PC-3 (cell line): ENCODE measurements around the gene ERBB4. TPM values are rescaled to one million over a fixed set of nuclear protein-coding genes. Genes with fewer than 3 reads are reported as not detected.

ENCODE experiments used
- ATAC-seq: fragments of 200-7000 bp; cut with Tn5 transposase; 2 replicates; pipeline ENCODE4 v1.9.1; 2020; ENCODE audit warnings: mild to moderate bottlenecking, moderate library complexity
- BruUV-seq: library from RNA; stranded (reverse); fragments of 400-500 nt; replicated peaks from 2 replicates; lab custom pipeline; 2021; lab: Mats Ljungman, UMichigan
- CTCF ChIA-PET: fragments of 300-600 bp; sonication (Branson Sonifier 250); formaldehyde crosslinking; loops from one replicate; lab custom pipeline; 2022; ENCODE audit warnings: antibody characterized with exemption; lab: Charles Lee
- POLR2A ChIA-PET: fragments of 300-600 bp; sonication (Branson Sonifier 250); formaldehyde crosslinking; loops from one replicate; lab custom pipeline; 2022; ENCODE audit warnings: antibody characterized with exemption; ENCODE audit not compliant: unreplicated experiment; lab: Charles Lee
- DNase-seq: peaks from one replicate; pipeline ENCODE4 v3.0.0-alpha.2; 2015
- H2AFZ ChIP-seq: fragments of 300-600 bp; sonication (generic); 2 replicates; pipeline ENCODE4 v1.6.0; 2016; ENCODE audit warnings: antibody characterized with exemption, low read length
- H3F3A ChIP-seq: fragments of 300-600 bp; sonication (generic); one replicate; pipeline ENCODE4 v1.6.0; 2017; ENCODE audit warnings: antibody characterized with exemption, low read length, control low read depth, mild to moderate bottlenecking; ENCODE audit not compliant: unreplicated experiment
- H3K27ac ChIP-seq: fragments of 300-600 bp; sonication (generic); 2 replicates; pipeline ENCODE4 v1.5.1; 2016; ENCODE audit warnings: mild to moderate bottlenecking, low read length
- H3K27me3 ChIP-seq: fragments of 300-600 bp; sonication (generic); 2 replicates; pipeline ENCODE4 v1.6.1; 2016; ENCODE audit warnings: low read length, mixed read lengths
- H3K36me3 ChIP-seq: fragments of 300-600 bp; sonication (generic); 2 replicates; pipeline ENCODE4 v1.6.1; 2016; ENCODE audit warnings: low read depth, mixed run types, low read length, mixed read lengths
- H3K4me1 ChIP-seq: fragments of 300-600 bp; sonication (generic); 2 replicates; pipeline ENCODE4 v1.5.1; 2016; ENCODE audit warnings: low read length; ENCODE audit not compliant: insufficient read depth
- H3K4me2 ChIP-seq: fragments of 300-600 bp; sonication (generic); 2 replicates; pipeline ENCODE4 v1.6.0; 2016; ENCODE audit warnings: low read length
- H3K4me3 ChIP-seq: fragments of 300-600 bp; sonication (generic); 2 replicates; pipeline ENCODE4 v1.5.1; 2016; ENCODE audit warnings: mild to moderate bottlenecking, low read length, mixed read lengths
- H3K79me2 ChIP-seq: fragments of 300-600 bp; sonication (generic); 2 replicates; pipeline ENCODE4 v1.6.1; 2017; ENCODE audit warnings: low read length, mixed read lengths
- H3K9ac ChIP-seq: fragments of 300-600 bp; sonication (generic); 2 replicates; pipeline ENCODE4 v1.6.0; 2016; ENCODE audit warnings: mild to moderate bottlenecking, low read length
- H3K9me2 ChIP-seq: fragments of 300-600 bp; sonication (generic); replicated peaks from 2 replicates; pipeline ENCODE4 v1.6.1; 2016; ENCODE audit warnings: mixed run types, low read length, mixed read lengths
- H3K9me3 ChIP-seq: fragments of 300-600 bp; sonication (generic); 2 replicates; pipeline ENCODE4 v1.6.1; 2016; ENCODE audit warnings: low read length, mixed read lengths
- H4K20me1 ChIP-seq: fragments of 300-600 bp; sonication (generic); 2 replicates; pipeline ENCODE4 v1.6.1; 2016; ENCODE audit warnings: low read length, mixed read lengths
- EZH2 ChIP-seq: fragments of 300-600 bp; sonication (generic); IDR thresholded peaks from one replicate; pipeline ENCODE4 v1.6.1; 2017; ENCODE audit warnings: antibody characterized with exemption, mild to moderate bottlenecking, low read length; ENCODE audit not compliant: unreplicated experiment
- EZH2phosphoT487 ChIP-seq: fragments of 300-600 bp; sonication (generic); IDR thresholded peaks from 2 replicates; pipeline ENCODE4 v1.6.1; 2018; ENCODE audit warnings: mild to moderate bottlenecking, antibody characterized with exemption, low read length, borderline replicate concordance
- intact Hi-C: fragments of 100-400 bp; cut with micrococcal nuclease; formaldehyde crosslinking; loops from 2 replicates; pipeline ENCODE4 v1.9.0; 2023
- total RNA-seq: library from RNA; depleted of rRNA; stranded (reverse); fragments of >200 nt; gene quantifications from 2 replicates; pipeline ENCODE4 v1.2.3, GENCODE V29; 2014
- TF ChIP-seq, protein P1 (sequence below): fragments of 300-600 bp; sonication (generic); conservative IDR thresholded peaks from 2 replicates; pipeline ENCODE4 v1.5.1; 2017; ENCODE audit warnings: antibody characterized with exemption, low read depth, mild to moderate bottlenecking, low read length

The ERBB4 gene
- total RNA-seq, 1 experiment from 2014 or later = under 0.01 TPM

DNA sequence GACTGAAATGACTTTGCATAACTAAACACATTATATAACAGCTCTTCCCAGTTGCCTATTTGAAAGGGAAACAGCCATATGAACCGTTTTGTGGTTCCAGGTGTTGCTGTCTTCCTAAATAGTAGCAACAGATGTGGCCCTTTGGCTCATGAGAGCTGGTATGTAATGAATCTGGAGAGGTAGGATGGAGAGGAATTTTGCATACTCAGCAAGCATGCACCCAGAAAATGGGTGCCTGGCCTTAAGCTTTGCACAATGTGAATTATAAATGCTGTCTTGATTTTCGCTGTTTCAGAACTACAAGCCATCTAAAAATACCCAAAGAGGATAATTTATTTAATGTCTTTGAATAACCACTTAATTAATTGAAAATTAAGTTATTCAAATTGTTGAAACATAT is 15.6 kb upstream of the ERBB4 start:
- ChIA-PET POLR2A (no interaction called here), CTCF (no interaction called here)
- H3K79me2 ChIP-seq = no peaks in the 10 kb centered on the region
- no peak overlapping the region for H3K4me3 ChIP-seq
- no peak overlapping the region for H3K4me2 ChIP-seq
- no peaks in the 10 kb centered on the region for H3K9me3 ChIP-seq
- TF ChIP-seq EZH2phosphoT487 (no peak), EZH2 (no peak)
- TF ChIP-seq, protein P1, sequence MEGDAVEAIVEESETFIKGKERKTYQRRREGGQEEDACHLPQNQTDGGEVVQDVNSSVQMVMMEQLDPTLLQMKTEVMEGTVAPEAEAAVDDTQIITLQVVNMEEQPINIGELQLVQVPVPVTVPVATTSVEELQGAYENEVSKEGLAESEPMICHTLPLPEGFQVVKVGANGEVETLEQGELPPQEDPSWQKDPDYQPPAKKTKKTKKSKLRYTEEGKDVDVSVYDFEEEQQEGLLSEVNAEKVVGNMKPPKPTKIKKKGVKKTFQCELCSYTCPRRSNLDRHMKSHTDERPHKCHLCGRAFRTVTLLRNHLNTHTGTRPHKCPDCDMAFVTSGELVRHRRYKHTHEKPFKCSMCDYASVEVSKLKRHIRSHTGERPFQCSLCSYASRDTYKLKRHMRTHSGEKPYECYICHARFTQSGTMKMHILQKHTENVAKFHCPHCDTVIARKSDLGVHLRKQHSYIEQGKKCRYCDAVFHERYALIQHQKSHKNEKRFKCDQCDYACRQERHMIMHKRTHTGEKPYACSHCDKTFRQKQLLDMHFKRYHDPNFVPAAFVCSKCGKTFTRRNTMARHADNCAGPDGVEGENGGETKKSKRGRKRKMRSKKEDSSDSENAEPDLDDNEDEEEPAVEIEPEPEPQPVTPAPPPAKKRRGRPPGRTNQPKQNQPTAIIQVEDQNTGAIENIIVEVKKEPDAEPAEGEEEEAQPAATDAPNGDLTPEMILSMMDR = no peak
- H2AFZ ChIP-seq = no peak overlapping the region
- H3F3A ChIP-seq = no peaks in the 10 kb centered on the region
- no peak overlapping the region for H3K9ac ChIP-seq
- H3K27me3 ChIP-seq = peaks cover 21% of the 10 kb centered on the region; the same call in 1 of the 2 replicates
- H3K27ac ChIP-seq = no peak overlapping the region
- intact Hi-C loops = no loop called here
- H3K4me1 ChIP-seq = no peaks in the 10 kb centered on the region
- ATAC-seq (no peak), DNase-seq (no peak)
- no TSS peak for BruUV-seq
- no peaks in the 10 kb centered on the region for H3K9me2 ChIP-seq
- H3K36me3 ChIP-seq = no peaks in the 10 kb centered on the region
- no peaks in the 10 kb centered on the region for H4K20me1 ChIP-seq

DNA sequence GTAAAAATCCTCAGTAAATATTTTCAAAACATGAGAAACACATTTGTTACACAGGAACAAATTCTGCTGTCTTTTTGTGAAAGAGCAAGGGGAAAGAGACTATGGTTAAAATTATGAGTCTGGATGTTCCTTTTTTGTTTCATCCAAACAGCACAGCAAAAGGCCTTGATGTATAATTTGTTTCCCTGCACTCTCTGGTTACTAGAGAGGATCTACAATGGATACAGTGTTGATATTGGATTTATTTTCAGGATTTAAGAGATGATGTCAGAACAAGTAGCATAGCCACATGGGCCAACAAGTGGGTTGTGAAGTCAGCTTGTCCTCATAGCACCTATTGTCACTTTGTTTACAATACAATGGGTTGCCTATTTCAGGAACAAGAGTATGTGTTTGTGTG is 11.3 kb upstream of the ERBB4 start:
- no peak for TF ChIP-seq EZH2phosphoT487
- TF ChIP-seq, protein P1 = no peak
- TF ChIP-seq EZH2 = no peak
- no peak overlapping the region for H3K4me3 ChIP-seq
- ATAC-seq = no peak
- peaks cover 12% of the 10 kb centered on the region; the same call in 1 of the 2 replicates for H3K27me3 ChIP-seq
- no peak for DNase-seq
- BruUV-seq = no TSS peak
- H3K9me2 ChIP-seq = no peaks in the 10 kb centered on the region
- CTCF ChIA-PET = no interaction called here
- no peaks in the 10 kb centered on the region for H3F3A ChIP-seq
- POLR2A ChIA-PET = no interaction called here
- H2AFZ ChIP-seq = no peak overlapping the region
- H3K27ac ChIP-seq = no peak overlapping the region
- H3K36me3 ChIP-seq = no peaks in the 10 kb centered on the region
- intact Hi-C loops = loop anchor here (5.0 kb wide), 3 partner anchors 403 to 803 kb away; no protein-coding TSS in a partner anchor
- H3K9ac ChIP-seq = no peak overlapping the region
- H3K4me1 ChIP-seq = no peaks in the 10 kb centered on the region
- no peaks in the 10 kb centered on the region for H3K79me2 ChIP-seq
- no peak overlapping the region for H3K4me2 ChIP-seq
- no peaks in the 10 kb centered on the region for H4K20me1 ChIP-seq
- no peaks in the 10 kb centered on the region for H3K9me3 ChIP-seq

DNA sequence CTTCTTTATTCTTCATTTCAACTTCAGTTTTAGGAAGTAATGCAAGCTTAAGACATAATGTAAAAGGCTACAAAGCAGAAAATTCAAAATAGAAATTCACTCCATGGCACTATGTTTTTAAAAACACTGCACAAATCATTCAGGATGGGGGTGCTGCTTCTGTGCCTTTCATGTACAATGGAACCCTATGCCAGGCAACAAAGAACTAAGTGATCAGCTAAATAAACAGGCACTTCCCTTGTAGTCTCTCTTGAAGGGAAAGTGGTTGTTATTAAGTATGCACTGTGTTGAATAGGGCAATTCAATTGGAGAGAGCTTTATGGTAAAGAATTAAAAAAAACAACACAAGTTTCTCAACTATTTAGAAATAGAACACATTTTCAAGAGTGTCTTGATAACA is 10.9 kb upstream of the ERBB4 start:
- ChIA-PET POLR2A (no interaction called here), CTCF (interaction anchor here (0.6 kb wide), 1 partner anchor 819 kb away, joined by 4 read pairs; no protein-coding TSS in a partner anchor)
- peaks cover 10% of the 10 kb centered on the region; the same call in 1 of the 2 replicates for H3K27me3 ChIP-seq
- no peak overlapping the region for H3K27ac ChIP-seq
- intact Hi-C loops = loop anchor here (5.0 kb wide), 3 partner anchors 402 to 802 kb away; no protein-coding TSS in a partner anchor
- no peaks in the 10 kb centered on the region for H3K9me3 ChIP-seq
- no peaks in the 10 kb centered on the region for H3K4me1 ChIP-seq
- DNase-seq (no peak), ATAC-seq (no peak)
- H3K9ac ChIP-seq = no peak overlapping the region
- H4K20me1 ChIP-seq = no peaks in the 10 kb centered on the region
- no peak overlapping the region for H3K4me3 ChIP-seq
- no peaks in the 10 kb centered on the region for H3F3A ChIP-seq
- no TSS peak for BruUV-seq
- H3K4me2 ChIP-seq = no peak overlapping the region
- H2AFZ ChIP-seq = no peak overlapping the region
- TF ChIP-seq EZH2 (no peak), EZH2phosphoT487 (no peak)
- TF ChIP-seq, protein P1 = no peak
- H3K36me3 ChIP-seq = no peaks in the 10 kb centered on the region
- no peaks in the 10 kb centered on the region for H3K79me2 ChIP-seq
- H3K9me2 ChIP-seq = no peaks in the 10 kb centered on the region
